Nephron (organoid): ENCODE data around the gene PVALB.

ENCODE experiments used
- H3K27ac Mint-ChIP-seq, 3 experiments: 2 replicates each; pipeline ENCODE4 v1.8.0; 2020; ENCODE audit warnings: mixed read lengths in 3 of 3, mild to moderate bottlenecking in 2 of 3, moderate library complexity in 1 of 3
- H3K27me3 Mint-ChIP-seq: 2 replicates; pipeline ENCODE4 v1.8.0; 2021; ENCODE audit warnings: low read depth, mild to moderate bottlenecking, moderate library complexity, mixed read lengths
- H3K36me3 Mint-ChIP-seq: 2 replicates; pipeline ENCODE4 v1.8.0; 2020; ENCODE audit warnings: low read depth, mixed read lengths
- H3K4me1 Mint-ChIP-seq: 2 replicates; pipeline ENCODE4 v1.8.0; 2020; ENCODE audit warnings: mixed read lengths
- H3K4me3 Mint-ChIP-seq, 3 experiments: 2 replicates each; pipeline ENCODE4 v1.8.0; 2020; ENCODE audit warnings: mild to moderate bottlenecking in 3 of 3, mixed read lengths in 3 of 3, moderate library complexity in 2 of 3
- H3K9me3 Mint-ChIP-seq: 2 replicates; pipeline ENCODE4 v1.8.0; 2020; ENCODE audit warnings: mixed read lengths
- TF ChIP-seq, protein P1 (sequence below), 3 experiments: fragments of 200-600 bp; sonication (generic); IDR thresholded peaks; one replicate each; pipeline ENCODE4 v1.5.0; 2021; ENCODE audit warnings: antibody characterized with exemption in 3 of 3; ENCODE audit not compliant: unreplicated experiment in 3 of 3

The PVALB gene

GRCh38 chr22:36831206-36831605, 14.4 kb upstream of the PVALB start:
- TF ChIP-seq, protein P1, sequence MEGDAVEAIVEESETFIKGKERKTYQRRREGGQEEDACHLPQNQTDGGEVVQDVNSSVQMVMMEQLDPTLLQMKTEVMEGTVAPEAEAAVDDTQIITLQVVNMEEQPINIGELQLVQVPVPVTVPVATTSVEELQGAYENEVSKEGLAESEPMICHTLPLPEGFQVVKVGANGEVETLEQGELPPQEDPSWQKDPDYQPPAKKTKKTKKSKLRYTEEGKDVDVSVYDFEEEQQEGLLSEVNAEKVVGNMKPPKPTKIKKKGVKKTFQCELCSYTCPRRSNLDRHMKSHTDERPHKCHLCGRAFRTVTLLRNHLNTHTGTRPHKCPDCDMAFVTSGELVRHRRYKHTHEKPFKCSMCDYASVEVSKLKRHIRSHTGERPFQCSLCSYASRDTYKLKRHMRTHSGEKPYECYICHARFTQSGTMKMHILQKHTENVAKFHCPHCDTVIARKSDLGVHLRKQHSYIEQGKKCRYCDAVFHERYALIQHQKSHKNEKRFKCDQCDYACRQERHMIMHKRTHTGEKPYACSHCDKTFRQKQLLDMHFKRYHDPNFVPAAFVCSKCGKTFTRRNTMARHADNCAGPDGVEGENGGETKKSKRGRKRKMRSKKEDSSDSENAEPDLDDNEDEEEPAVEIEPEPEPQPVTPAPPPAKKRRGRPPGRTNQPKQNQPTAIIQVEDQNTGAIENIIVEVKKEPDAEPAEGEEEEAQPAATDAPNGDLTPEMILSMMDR (IDR thresholded peaks at IDR 0.05; ENCODE audit: unreplicated experiment in 3 of 3) = no peak
- no peaks in the 10 kb centered on the region for H3K36me3 Mint-ChIP-seq
- peaks cover 17% of the 10 kb centered on the region for H3K27me3 Mint-ChIP-seq
- H3K9me3 Mint-ChIP-seq = peaks cover 5% of the 10 kb centered on the region
- peaks cover 13% of the 10 kb centered on the region for H3K4me1 Mint-ChIP-seq
- no peak overlapping the region for H3K27ac Mint-ChIP-seq
- H3K4me3 Mint-ChIP-seq = no peak overlapping the region

GRCh38 chr22:36830601-36831000, 13.8 kb upstream of the PVALB start:
- H3K36me3 Mint-ChIP-seq = no peaks in the 10 kb centered on the region
- H3K9me3 Mint-ChIP-seq = peaks cover 5% of the 10 kb centered on the region
- H3K27ac Mint-ChIP-seq = no peak overlapping the region
- TF ChIP-seq, protein P1 (IDR thresholded peaks at IDR 0.05; ENCODE audit: unreplicated experiment in 3 of 3) = no peak
- H3K4me1 Mint-ChIP-seq = peaks cover 15% of the 10 kb centered on the region
- no peak overlapping the region for H3K4me3 Mint-ChIP-seq
- peaks cover 17% of the 10 kb centered on the region for H3K27me3 Mint-ChIP-seq

DNA sequence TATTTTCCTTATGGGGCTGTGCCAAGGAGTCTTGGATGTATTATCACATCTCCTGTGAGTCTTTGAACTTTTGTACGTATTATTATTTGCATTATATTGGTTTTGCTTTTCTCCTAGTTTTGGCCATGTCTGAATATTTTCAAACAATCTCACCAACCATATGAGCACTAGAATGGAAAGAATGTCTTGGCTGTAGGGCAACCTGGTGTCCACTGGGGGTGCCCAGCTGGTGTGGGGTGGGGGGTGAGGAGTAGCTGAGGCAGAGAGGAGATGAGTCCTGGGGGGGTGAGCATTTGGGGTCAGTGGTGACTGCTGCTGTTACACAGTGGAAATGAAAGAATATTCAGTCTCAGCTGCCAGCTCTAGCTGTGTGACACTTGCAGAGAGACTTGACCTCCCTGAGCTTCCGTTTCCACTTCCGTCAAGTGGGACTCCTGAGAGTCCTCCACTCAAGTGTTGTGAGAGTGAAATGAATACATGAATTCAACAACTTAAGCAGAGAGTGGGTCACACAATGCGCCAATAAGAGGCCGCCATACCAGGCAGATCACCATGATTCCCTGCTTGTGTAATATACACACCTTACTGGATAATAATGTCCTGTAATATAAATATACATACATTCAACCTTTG, 12.7 kb upstream of the PVALB start:
- TF ChIP-seq, protein P1 (IDR thresholded peaks at IDR 0.05; ENCODE audit: unreplicated experiment in 3 of 3) = no peak
- peaks cover 5% of the 10 kb centered on the region for H3K9me3 Mint-ChIP-seq
- H3K36me3 Mint-ChIP-seq = no peaks in the 10 kb centered on the region
- H3K4me3 Mint-ChIP-seq = no peak overlapping the region
- peaks cover 15% of the 10 kb centered on the region for H3K4me1 Mint-ChIP-seq
- H3K27ac Mint-ChIP-seq = no peak overlapping the region
- H3K27me3 Mint-ChIP-seq = peaks cover 17% of the 10 kb centered on the region

GRCh38 chr22:36828815-36829214, 12.0 kb upstream of the PVALB start:
- no peaks in the 10 kb centered on the region for H3K36me3 Mint-ChIP-seq
- peaks cover 5% of the 10 kb centered on the region for H3K9me3 Mint-ChIP-seq
- TF ChIP-seq, protein P1 (IDR thresholded peaks at IDR 0.05; ENCODE audit: unreplicated experiment in 3 of 3) = no peak
- peaks cover 15% of the 10 kb centered on the region for H3K4me1 Mint-ChIP-seq
- H3K4me3 Mint-ChIP-seq = no peak overlapping the region
- no peak overlapping the region for H3K27ac Mint-ChIP-seq
- H3K27me3 Mint-ChIP-seq = peaks cover 17% of the 10 kb centered on the region

DNA sequence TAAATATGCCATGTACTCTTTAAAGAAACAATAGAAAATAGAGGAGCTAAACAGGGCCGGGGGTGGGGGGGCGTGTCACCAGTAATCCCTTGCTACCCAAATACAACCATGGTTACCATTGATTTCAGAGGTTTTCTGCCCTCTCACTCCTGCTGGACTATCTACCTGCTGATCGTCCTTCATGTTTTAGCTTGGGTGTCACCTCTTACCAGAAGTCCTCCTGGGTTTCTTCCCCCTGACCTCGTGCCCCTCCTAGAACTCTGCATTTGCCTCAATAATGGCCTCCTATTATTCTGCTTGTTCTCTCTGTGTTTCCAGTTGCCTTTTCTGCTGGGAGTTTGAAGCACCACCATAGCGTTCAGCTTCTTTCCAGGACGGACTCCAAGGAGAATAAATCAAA, 9.4 kb upstream of the PVALB start:
- TF ChIP-seq, protein P1 (IDR thresholded peaks at IDR 0.05; ENCODE audit: unreplicated experiment in 3 of 3) = no peak
- H3K9me3 Mint-ChIP-seq = no peaks in the 10 kb centered on the region
- no peaks in the 10 kb centered on the region for H3K36me3 Mint-ChIP-seq
- peaks cover 11% of the 10 kb centered on the region for H3K27me3 Mint-ChIP-seq
- peaks cover 27% of the 10 kb centered on the region for H3K4me1 Mint-ChIP-seq
- H3K4me3 Mint-ChIP-seq = no peak overlapping the region
- H3K27ac Mint-ChIP-seq = peak overlapping the region; percentile 31 to 81 (median 72)

GRCh38 chr22:36824655-36825054, 7.8 kb upstream of the PVALB start:
- TF ChIP-seq, protein P1 (IDR thresholded peaks at IDR 0.05; ENCODE audit: unreplicated experiment in 3 of 3) = no peak
- Mint-ChIP-seq H3K9me3 (no peaks in the 10 kb centered on the region), H3K36me3 (no peaks in the 10 kb centered on the region), H3K27me3 (peaks cover 20% of the 10 kb centered on the region), H3K4me3 (no peak overlapping the region), H3K27ac (peak overlapping the region in 1 of 3 experiments; percentile 9), H3K4me1 (peaks cover 38% of the 10 kb centered on the region)
